Activated CD8-positive, alpha-beta memory T cell treated with anti-CD3 and anti-CD28 coated beads, Interleukin-2, amount 50 U/mL, for 48 hours (primary cell): ENCODE results near the gene DND1.
"Not testable (repeated sequence)": the region's sequence is repeated elsewhere in the genome, so short reads cannot be mapped to it uniquely, and the experiment has no call there.

Experiments used
- DNase-seq: peaks from one replicate; pipeline ENCODE4 v3.0.0-alpha.2; 2020

Gene DND1

DNA sequence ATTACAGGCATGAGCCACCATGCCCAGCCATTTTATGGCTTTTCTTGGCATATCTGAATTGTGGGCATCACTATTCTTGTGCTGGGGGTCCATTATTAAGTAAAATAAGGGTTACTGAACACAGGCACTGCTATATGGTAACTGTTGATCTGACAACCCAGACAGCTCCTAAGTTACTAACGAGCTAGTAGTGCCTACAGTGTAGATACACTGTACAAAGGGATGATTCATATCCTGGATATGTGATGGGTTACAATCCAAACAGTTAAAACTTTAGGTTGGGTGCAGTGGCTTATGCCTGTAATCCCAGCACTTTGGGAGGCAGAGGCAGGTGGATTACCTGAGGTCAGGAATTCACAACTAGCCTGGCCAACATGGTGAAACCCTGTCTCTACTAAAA is 44.7 kb downstream of the DND1 start:
- no peak for DNase-seq

- DNase-seq = no peak
Observed at GRCh38 chr5:140627972-140628371, 45.4 kb downstream of the DND1 start.

DNA sequence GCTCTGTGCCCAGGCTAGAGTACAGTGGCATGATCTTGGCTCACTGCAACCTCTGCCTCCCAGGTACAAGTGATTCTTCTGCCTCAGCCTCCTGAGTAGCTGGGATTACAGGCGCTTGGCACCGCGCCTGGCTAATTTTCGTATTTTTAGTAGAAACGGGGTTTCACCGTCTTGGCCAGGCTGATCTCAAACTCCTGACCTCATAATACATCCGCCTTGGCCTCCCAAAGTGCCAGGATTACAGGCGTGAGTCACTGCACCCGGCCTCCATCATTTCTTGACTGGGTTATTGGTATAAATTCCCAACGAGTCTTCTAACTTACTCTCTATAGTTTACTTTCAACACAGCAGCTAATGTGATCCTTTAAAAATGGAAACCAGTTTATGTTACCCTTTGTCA is 48.5 kb downstream of the DND1 start:
- DNase-seq = not testable (repeated sequence)

GRCh38 chr5:140623061-140623460 is 50.3 kb downstream of the DND1 start:
- DNase-seq = not testable (repeated sequence)

GRCh38 chr5:140622301-140622700 is 51.1 kb downstream of the DND1 start:
- DNase-seq = no peak
